ENCODE measurements around the gene ZNF473.

DNA sequence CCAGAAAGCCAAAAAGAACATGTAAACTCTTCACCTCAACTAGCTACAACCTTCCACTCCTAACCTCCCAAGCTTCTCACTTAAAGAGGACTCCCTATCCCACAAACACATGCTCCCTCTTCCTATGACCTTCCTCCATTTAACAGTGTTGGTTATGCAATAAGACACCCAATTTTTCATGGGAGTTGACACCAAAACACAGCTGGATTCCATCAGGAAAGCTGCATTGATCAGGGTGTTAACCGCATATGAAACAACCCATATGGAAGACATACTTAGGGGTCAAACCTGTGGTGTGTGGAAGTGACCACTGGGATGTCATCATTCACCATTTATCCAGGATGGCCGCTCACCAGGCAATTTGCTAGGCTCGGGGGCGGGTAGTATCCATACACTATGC, 21.9 kb downstream of the ZNF473 start:
- TF ChIP-seq CTCF (IDR thresholded peaks at IDR 0.05; ENCODE audit: insufficient read depth, low read depth, low read length) (no peak), EZH2 (IDR thresholded peaks at IDR 0.05; ENCODE audit: insufficient read depth, low read length) (no peak)
